Neural cell (in vitro differentiated cells): Measurements from ENCODE around the gene GDI2. TPM values are rescaled to one million over a fixed set of nuclear protein-coding genes. Genes with fewer than 3 reads are reported as not detected.

Source experiments
- H2AFZ ChIP-seq: fragments of 200-600, 300-800 bp; sonication (generic), shearing (Covaris generic); 2 replicates; pipeline ENCODE4 v1.6.0; 2014; ENCODE audit warnings: low read depth, mild to moderate bottlenecking, antibody characterized with exemption, low read length, moderate library complexity
- H3F3A ChIP-seq: fragments of 200-600 bp; shearing (Covaris generic); 2 replicates; pipeline ENCODE4 v1.6.1; 2016; ENCODE audit warnings: mild to moderate bottlenecking, moderate library complexity, mixed read lengths, antibody characterized with exemption, low read length; ENCODE audit not compliant: insufficient read depth, poor library complexity, severe bottlenecking
- H3K27ac ChIP-seq: fragments of 200-600, 300-800 bp; sonication (generic), shearing (Covaris generic); 2 replicates; pipeline ENCODE4 v1.5.1; 2014; ENCODE audit warnings: mild to moderate bottlenecking, low read length, moderate library complexity
- H3K27me3 ChIP-seq: fragments of 300-800, 200-600 bp; sonication (generic), shearing (Covaris generic); 2 replicates; pipeline ENCODE4 v1.6.0; 2014; ENCODE audit warnings: mild to moderate bottlenecking, low read depth, low read length, moderate library complexity; ENCODE audit not compliant: insufficient read depth
- H3K36me3 ChIP-seq: fragments of 300-800, 200-600 bp; sonication (generic), shearing (Covaris generic); 2 replicates; pipeline ENCODE4 v1.5.1; 2014; ENCODE audit warnings: mild to moderate bottlenecking, antibody characterized with exemption, low read length, moderate library complexity; ENCODE audit not compliant: insufficient read depth
- H3K4me2 ChIP-seq: fragments of 300-800, 200-600 bp; sonication (generic), shearing (Covaris generic); 2 replicates; pipeline ENCODE4 v1.6.0; 2014; ENCODE audit warnings: mild to moderate bottlenecking, low read length
- H3K4me3 ChIP-seq: fragments of 300-800, 200-600 bp; sonication (generic), shearing (Covaris generic); 2 replicates; pipeline ENCODE4 v1.5.1; 2014; ENCODE audit warnings: mild to moderate bottlenecking, low read length, moderate library complexity
- H3K79me2 ChIP-seq: fragments of 200-600 bp; shearing (Covaris generic); replicated peaks from 2 replicates; pipeline ENCODE4 v1.6.0; 2014; ENCODE audit warnings: mild to moderate bottlenecking, low read length, moderate library complexity; ENCODE audit not compliant: insufficient read depth
- H3K9ac ChIP-seq: fragments of 300-800, 200-600 bp; sonication (generic), shearing (Covaris generic); 2 replicates; pipeline ENCODE4 v1.6.1; 2016; ENCODE audit warnings: mild to moderate bottlenecking, low read length, mixed read lengths
- H3K9me2 ChIP-seq: fragments of 200-600 bp; shearing (Covaris generic); 2 replicates; pipeline ENCODE4 v1.6.1; 2016; ENCODE audit warnings: mild to moderate bottlenecking, low read length, mixed read lengths; ENCODE audit not compliant: insufficient read depth
- H3K9me3 ChIP-seq: fragments of 200-600, 300-800 bp; sonication (generic), shearing (Covaris generic); 2 replicates; pipeline ENCODE4 v1.6.1; 2016; ENCODE audit warnings: mild to moderate bottlenecking, mixed run types, low read length, moderate library complexity, mixed read lengths
- H4K20me1 ChIP-seq: fragments of 200-600 bp; shearing (Covaris generic); 2 replicates; pipeline ENCODE4 v1.6.1; 2016; ENCODE audit warnings: mild to moderate bottlenecking, mixed run types; ENCODE audit not compliant: insufficient read depth
- CTCF ChIP-seq: fragments of 450-650 bp; IDR thresholded peaks from 2 replicates; pipeline ENCODE4 v1.5.1; 2014; ENCODE audit warnings: antibody characterized with exemption, mild to moderate bottlenecking, moderate library complexity; ENCODE audit not compliant: poor library complexity, severe bottlenecking
- EP300 ChIP-seq: fragments of 450-650 bp; conservative IDR thresholded peaks from 2 replicates; pipeline ENCODE4 v1.6.1; 2014; ENCODE audit warnings: antibody characterized with exemption, mild to moderate bottlenecking, moderate library complexity; ENCODE audit not compliant: poor library complexity, severe bottlenecking
- EZH2 ChIP-seq: fragments of 200-600, 300-800 bp; shearing (Covaris generic), sonication (generic); IDR thresholded peaks from 2 replicates; pipeline ENCODE4 v1.6.1; 2014; ENCODE audit warnings: antibody characterized with exemption, low read length, borderline replicate concordance, mild to moderate bottlenecking; ENCODE audit not compliant: insufficient read depth, poor library complexity, severe bottlenecking
- MXI1 ChIP-seq: fragments of 450-650 bp; conservative IDR thresholded peaks from 2 replicates; pipeline ENCODE4 v1.6.1; 2014; ENCODE audit warnings: antibody characterized with exemption, mild to moderate bottlenecking; ENCODE audit not compliant: poor library complexity, severe bottlenecking
- POLR2AphosphoS5 ChIP-seq: IDR thresholded peaks from 2 replicates; pipeline ENCODE4 v1.6.1; 2012
- RAD21 ChIP-seq: fragments of 450-650 bp; conservative IDR thresholded peaks from 2 replicates; pipeline ENCODE4 v1.6.1; 2014; ENCODE audit warnings: antibody characterized with exemption, mild to moderate bottlenecking, moderate library complexity
- REST ChIP-seq: IDR thresholded peaks from 2 replicates; pipeline ENCODE4 v1.6.1; 2012; ENCODE audit warnings: borderline replicate concordance
- SMC3 ChIP-seq: fragments of 450-650 bp; conservative IDR thresholded peaks from 2 replicates; pipeline ENCODE4 v1.6.1; 2014; ENCODE audit warnings: antibody characterized with exemption, mild to moderate bottlenecking, moderate library complexity; ENCODE audit not compliant: poor library complexity
- TAF1 ChIP-seq: IDR thresholded peaks from 2 replicates; pipeline ENCODE4 v1.6.1; 2012; ENCODE audit warnings: low read depth
- polyA plus RNA-seq: library from polyadenylated mRNA; depleted of rRNA; stranded (reverse); fragments of >200 nt; gene quantifications from 2 replicates; pipeline ENCODE4 v1.2.3, GENCODE V29; 2014

Gene GDI2
- polyA plus RNA-seq, 1 donor from 2014 or later, result 352 TPM

GRCh38 chr10:5737352-5737751 lies 75.9 kb downstream of the GDI2 start:
- no peak overlapping the region for H3K4me3 ChIP-seq
- H3K36me3 ChIP-seq, result no peaks in the 10 kb centered on the region
- H3K79me2 ChIP-seq, result no peaks in the 10 kb centered on the region
- no peaks in the 10 kb centered on the region for H3F3A ChIP-seq
- no peak overlapping the region for H3K27ac ChIP-seq
- H3K9me3 ChIP-seq, result no peaks in the 10 kb centered on the region
- TF ChIP-seq REST (no peak), EZH2 (no peak), SMC3 (no peak), CTCF (no peak), MXI1 (no peak), TAF1 (no peak), RAD21 (no peak), POLR2AphosphoS5 (no peak), EP300 (no peak)
- H4K20me1 ChIP-seq, result no peaks in the 10 kb centered on the region
- no peak overlapping the region for H3K4me2 ChIP-seq
- H2AFZ ChIP-seq, result no peak overlapping the region
- H3K9me2 ChIP-seq, result no peaks in the 10 kb centered on the region
- H3K9ac ChIP-seq, result no peak overlapping the region
- no peaks in the 10 kb centered on the region for H3K27me3 ChIP-seq

GRCh38 chr10:5736591-5736990 lies 76.6 kb downstream of the GDI2 start:
- H3K36me3 ChIP-seq, result no peaks in the 10 kb centered on the region

More at GRCh38 chr10:5736591-5736990, 76.6 kb downstream of the GDI2 start:
- no peak overlapping the region for H2AFZ ChIP-seq
- TF ChIP-seq SMC3 (no peak), REST (no peak), EP300 (no peak), POLR2AphosphoS5 (no peak), RAD21 (no peak)
- no peaks in the 10 kb centered on the region for H3K9me3 ChIP-seq
- no peaks in the 10 kb centered on the region for H3K79me2 ChIP-seq
- no peak overlapping the region for H3K4me3 ChIP-seq
- H3K9me2 ChIP-seq, result no peaks in the 10 kb centered on the region
- H3K27me3 ChIP-seq, result no peaks in the 10 kb centered on the region
- H3K4me2 ChIP-seq, result no peak overlapping the region
- no peak overlapping the region for H3K27ac ChIP-seq
- H4K20me1 ChIP-seq, result no peaks in the 10 kb centered on the region
- no peak overlapping the region for H3K9ac ChIP-seq
- no peaks in the 10 kb centered on the region for H3F3A ChIP-seq
